ENCODE data around the gene ZNF484. TPM values are rescaled to one million over a fixed set of nuclear protein-coding genes. Genes with fewer than 3 reads are reported as not detected.
"Not testable (repeated sequence)": the region's sequence is repeated elsewhere in the genome, so short reads cannot be mapped to it uniquely, and the experiment has no call there.

The ZNF484 gene
- polyA plus RNA-seq, 3 donors = 1.1 to 2.7 (median 1.8) TPM

DNA sequence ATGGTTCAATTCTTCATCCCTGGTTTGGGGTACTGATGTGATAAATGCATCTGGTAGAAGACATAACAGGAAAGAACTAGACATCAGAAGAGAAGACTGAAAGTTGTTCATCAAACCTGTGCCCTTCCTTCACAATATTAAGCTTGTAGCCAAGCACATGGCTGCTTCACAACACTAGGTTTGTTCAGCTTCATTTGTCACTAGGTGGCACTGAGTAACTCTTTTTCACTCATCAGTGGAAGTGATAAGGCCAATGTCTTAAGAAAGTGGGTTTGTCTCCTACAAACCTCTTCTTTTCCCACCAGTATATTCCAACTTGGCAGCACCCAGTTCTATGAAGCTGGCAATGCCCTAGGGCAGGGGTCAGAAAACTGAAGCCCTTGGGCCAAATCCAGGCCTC, 26.9 kb downstream of the ZNF484 start:
- Histone ChIP-seq H3K9ac (ENCODE audit: insufficient read depth, low read length, poor library complexity, severe bottlenecking) (no peak overlapping the region), H3K27ac (ENCODE audit: low read depth in 1 of 2, low read length in 2 of 2) (no peak overlapping the region), H3K4me1 (ENCODE audit: control insufficient read depth in 1 of 2, insufficient read depth in 2 of 2, low read length in 2 of 2) (no peaks in the 10 kb centered on the region), H3K4me2 (replicated peaks; ENCODE audit: extremely low read depth, low read length, poor library complexity, severe bottlenecking) (no peak overlapping the region), H3K9me3 (replicated peaks in 1 of 2; ENCODE audit: control insufficient read depth in 1 of 2, insufficient read depth in 1 of 2, low read length in 2 of 2) (peaks cover 24 to 34% of the 10 kb centered on the region in 2 donors), H2AFZ (ENCODE audit: insufficient read depth, low read depth, low read length, poor library complexity, severe bottlenecking) (no peak overlapping the region), H3K79me2 (ENCODE audit: insufficient read depth, low read length) (no peaks in the 10 kb centered on the region), H3K27me3 (ENCODE audit: control insufficient read depth in 2 of 2, insufficient read depth in 2 of 2, low read length in 2 of 2) (no peaks in the 10 kb centered on the region), H3K4me3 (replicated peaks in 1 of 3; ENCODE audit: low read depth in 2 of 3, low read length in 3 of 3) (no peak overlapping the region), H4K20me1 (ENCODE audit: insufficient read depth, low read length) (no peaks in the 10 kb centered on the region), H3K36me3 (replicated peaks in 1 of 2; ENCODE audit: control insufficient read depth in 1 of 2, insufficient read depth in 2 of 2, low read length in 2 of 2) (peaks cover 48 to 97% of the 10 kb centered on the region in 2 donors)
- Mint-ChIP-seq H3K4me1 (no peaks in the 10 kb centered on the region), H3K4me3 (no peak overlapping the region), H3K36me3 (peaks cover 72 to 84% of the 10 kb centered on the region in 2 donors), H3K9me3 (peaks cover 39 to 49% (median 46%) of the 10 kb centered on the region in 7 donors), H3K27me3 (ENCODE audit: low read depth in 3 of 3) (no peaks in the 10 kb centered on the region), H3K27ac (no peak overlapping the region)
- TF ChIP-seq, protein P1, sequence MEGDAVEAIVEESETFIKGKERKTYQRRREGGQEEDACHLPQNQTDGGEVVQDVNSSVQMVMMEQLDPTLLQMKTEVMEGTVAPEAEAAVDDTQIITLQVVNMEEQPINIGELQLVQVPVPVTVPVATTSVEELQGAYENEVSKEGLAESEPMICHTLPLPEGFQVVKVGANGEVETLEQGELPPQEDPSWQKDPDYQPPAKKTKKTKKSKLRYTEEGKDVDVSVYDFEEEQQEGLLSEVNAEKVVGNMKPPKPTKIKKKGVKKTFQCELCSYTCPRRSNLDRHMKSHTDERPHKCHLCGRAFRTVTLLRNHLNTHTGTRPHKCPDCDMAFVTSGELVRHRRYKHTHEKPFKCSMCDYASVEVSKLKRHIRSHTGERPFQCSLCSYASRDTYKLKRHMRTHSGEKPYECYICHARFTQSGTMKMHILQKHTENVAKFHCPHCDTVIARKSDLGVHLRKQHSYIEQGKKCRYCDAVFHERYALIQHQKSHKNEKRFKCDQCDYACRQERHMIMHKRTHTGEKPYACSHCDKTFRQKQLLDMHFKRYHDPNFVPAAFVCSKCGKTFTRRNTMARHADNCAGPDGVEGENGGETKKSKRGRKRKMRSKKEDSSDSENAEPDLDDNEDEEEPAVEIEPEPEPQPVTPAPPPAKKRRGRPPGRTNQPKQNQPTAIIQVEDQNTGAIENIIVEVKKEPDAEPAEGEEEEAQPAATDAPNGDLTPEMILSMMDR (IDR thresholded peaks at IDR 0.05) = no peak
- no peak for DNase-seq
- intact Hi-C loops (cut with micrococcal nuclease) = no loop called here

DNA sequence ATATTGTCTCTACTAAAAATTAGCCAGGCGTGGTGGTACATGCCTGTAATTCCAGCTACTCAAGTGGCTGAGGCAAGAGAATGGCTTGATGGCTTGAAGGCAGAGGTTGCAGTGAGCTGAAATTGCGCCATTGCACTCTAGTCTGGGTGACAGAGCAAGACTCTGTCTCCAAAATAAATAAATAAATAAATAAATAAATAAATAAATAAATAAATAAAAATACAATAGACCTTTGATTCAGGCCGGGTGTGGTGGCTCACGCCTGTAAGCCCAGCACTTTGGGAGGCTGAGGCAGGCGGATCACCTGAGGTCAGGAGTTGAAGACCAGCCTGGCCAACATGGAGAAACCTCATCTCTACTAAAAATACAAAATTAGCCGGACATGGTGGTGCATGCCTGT, 29.1 kb downstream of the ZNF484 start:
- Mint-ChIP-seq H3K36me3 (peaks cover 53 to 64% of the 10 kb centered on the region in 2 donors), H3K9me3 (peaks cover 49 to 66% (median 61%) of the 10 kb centered on the region in 7 donors)
- H3K9me3 ChIP-seq (replicated peaks in 1 of 2; ENCODE audit: control insufficient read depth in 1 of 2, insufficient read depth in 1 of 2, low read length in 2 of 2) = peaks cover 31 to 55% of the 10 kb centered on the region in 2 donors
- H3K4me2 ChIP-seq (replicated peaks; ENCODE audit: extremely low read depth, low read length, poor library complexity, severe bottlenecking); H3K27me3 Mint-ChIP-seq (ENCODE audit: low read depth in 3 of 3); H3K9ac ChIP-seq (ENCODE audit: insufficient read depth, low read length, poor library complexity, severe bottlenecking); intact Hi-C loops (cut with micrococcal nuclease); H3K79me2 ChIP-seq (ENCODE audit: insufficient read depth, low read length); H3K4me1 ChIP-seq (ENCODE audit: control insufficient read depth in 1 of 2, insufficient read depth in 2 of 2, low read length in 2 of 2); DNase-seq; H3K27ac ChIP-seq (ENCODE audit: low read depth in 1 of 2, low read length in 2 of 2); H3K27ac Mint-ChIP-seq; H3K4me1 Mint-ChIP-seq; H3K27me3 ChIP-seq (ENCODE audit: control insufficient read depth in 2 of 2, insufficient read depth in 2 of 2, low read length in 2 of 2); H3K4me3 Mint-ChIP-seq; H4K20me1 ChIP-seq (ENCODE audit: insufficient read depth, low read length); H2AFZ ChIP-seq (ENCODE audit: insufficient read depth, low read depth, low read length, poor library complexity, severe bottlenecking); H3K4me3 ChIP-seq (replicated peaks in 1 of 3; ENCODE audit: low read depth in 2 of 3, low read length in 3 of 3): not testable (repeated sequence)
- 100% methylated on average over 1 of the region's 6 CpGs for WGBS (ENCODE audit: insufficient coverage)
- H3K36me3 ChIP-seq (replicated peaks in 1 of 2; ENCODE audit: control insufficient read depth in 1 of 2, insufficient read depth in 2 of 2, low read length in 2 of 2) = peaks cover 30 to 76% of the 10 kb centered on the region in 2 donors

All from CD14-positive monocyte (primary cell).